DND-41 (cell line): ENCODE results near the gene GUCY2D.

Experiments used
- CTCF ChIP-seq: IDR thresholded peaks from 2 replicates; pipeline ENCODE4 v1.5.1; 2012; ENCODE audit warnings: borderline replicate concordance, low read length, moderate library complexity, mild to moderate bottlenecking; ENCODE audit not compliant: poor library complexity, severe bottlenecking; ENCODE audit errors: extremely low read depth
- EZH2 ChIP-seq: IDR thresholded peaks from 3 replicates; pipeline ENCODE4 v1.6.1; 2012; ENCODE audit warnings: borderline replicate concordance, low read depth, mild to moderate bottlenecking, moderate library complexity, low read length, inconsistent platforms; ENCODE audit not compliant: severe bottlenecking

- no peak for TF ChIP-seq CTCF
- TF ChIP-seq EZH2: no peak
Measured at GRCh38 chr17:8053600-8053999, 51.2 kb downstream of the GUCY2D start.
